Body of pancreas (tissue), 4 donors: ENCODE measurements around the gene SLC22A3. TPM values are rescaled to one million over a fixed set of nuclear protein-coding genes. Genes with fewer than 3 reads are reported as not detected.

ENCODE experiments used
- ATAC-seq: fragments of 150-250 bp; one replicate; pipeline ENCODE4 v1.9.1; 2016
- DNase-seq, 4 donors: peaks; one replicate each; pipeline ENCODE4 v3.0.0-alpha.2; 2019
- H3K27ac ChIP-seq, 4 donors: fragments of 200-600 bp; sonication (generic); 1 replicate in 3 of 4; 2 replicates in 1 of 4; pipeline versions ENCODE4 v1.5.1 to v1.6.1; 2016 to 2019; ENCODE audit warnings: mild to moderate bottlenecking in 1 of 4, mixed read lengths in 1 of 4, moderate library complexity in 1 of 4
- H3K27me3 ChIP-seq, 2 donors: fragments of 200-600 bp; sonication (generic); one replicate each; pipeline ENCODE4 v1.6.0; 2016; ENCODE audit warnings: mild to moderate bottlenecking in 1 of 2
- H3K36me3 ChIP-seq, 2 donors: fragments of 200-600 bp; sonication (generic); replicated peaks in 1 of 2; 2 replicates each; pipeline ENCODE4 v1.5.1; 2016; ENCODE audit warnings: low read depth in 2 of 2; ENCODE audit not compliant: insufficient read depth in 1 of 2
- H3K4me1 ChIP-seq: fragments of 200-600 bp; sonication (generic); one replicate; pipeline ENCODE4 v1.6.0; 2016
- H3K4me3 ChIP-seq, 2 donors: fragments of 200-600 bp; sonication (generic); 1 replicate in 1 of 2; 2 replicates in 1 of 2; pipeline ENCODE4 v1.5.1; 2016 to 2019
- H3K9me3 ChIP-seq, 3 donors: fragments of 200-600 bp; sonication (generic); 1 replicate in 2 of 3; 2 replicates in 1 of 3; pipeline ENCODE4 v1.5.1; 2016
- CTCF ChIP-seq, 7 experiments: fragments of 450-650 bp in 4 of 7; fragments of 200-600 bp in 3 of 7; sonication (generic) in 3 of 7; IDR thresholded peaks; one replicate each; pipeline ENCODE4 v1.5.1; 2016 to 2019; ENCODE audit warnings: antibody characterized with exemption in 7 of 7
- POLR2A ChIP-seq, 3 donors: fragments of 450-650 bp; IDR thresholded peaks; one replicate each; pipeline ENCODE4 v1.6.1; 2016; ENCODE audit warnings: antibody characterized with exemption in 3 of 3, mild to moderate bottlenecking in 2 of 3
- WGBS, 2 donors: methylation state at CpG; one replicate each; pipeline ENCODE4 v1.1.5; 2017; 5-methylcytosine and 5-hydroxymethylcytosine counted together
- intact Hi-C: fragments of 100-400 bp; cut with DNase I; formaldehyde crosslinking; loops from one replicate; pipeline ENCODE4 v1.15.1; 2023
- total RNA-seq, 2 donors: library from RNA; depleted of rRNA; stranded (reverse); fragments of >200 nt; gene quantifications; one replicate each; pipeline ENCODE4 v1.1.0, GENCODE V29; 2016

Gene SLC22A3
- total RNA-seq, 2 donors from 2014 or later = 4.9 TPM; not detected in 1

DNA sequence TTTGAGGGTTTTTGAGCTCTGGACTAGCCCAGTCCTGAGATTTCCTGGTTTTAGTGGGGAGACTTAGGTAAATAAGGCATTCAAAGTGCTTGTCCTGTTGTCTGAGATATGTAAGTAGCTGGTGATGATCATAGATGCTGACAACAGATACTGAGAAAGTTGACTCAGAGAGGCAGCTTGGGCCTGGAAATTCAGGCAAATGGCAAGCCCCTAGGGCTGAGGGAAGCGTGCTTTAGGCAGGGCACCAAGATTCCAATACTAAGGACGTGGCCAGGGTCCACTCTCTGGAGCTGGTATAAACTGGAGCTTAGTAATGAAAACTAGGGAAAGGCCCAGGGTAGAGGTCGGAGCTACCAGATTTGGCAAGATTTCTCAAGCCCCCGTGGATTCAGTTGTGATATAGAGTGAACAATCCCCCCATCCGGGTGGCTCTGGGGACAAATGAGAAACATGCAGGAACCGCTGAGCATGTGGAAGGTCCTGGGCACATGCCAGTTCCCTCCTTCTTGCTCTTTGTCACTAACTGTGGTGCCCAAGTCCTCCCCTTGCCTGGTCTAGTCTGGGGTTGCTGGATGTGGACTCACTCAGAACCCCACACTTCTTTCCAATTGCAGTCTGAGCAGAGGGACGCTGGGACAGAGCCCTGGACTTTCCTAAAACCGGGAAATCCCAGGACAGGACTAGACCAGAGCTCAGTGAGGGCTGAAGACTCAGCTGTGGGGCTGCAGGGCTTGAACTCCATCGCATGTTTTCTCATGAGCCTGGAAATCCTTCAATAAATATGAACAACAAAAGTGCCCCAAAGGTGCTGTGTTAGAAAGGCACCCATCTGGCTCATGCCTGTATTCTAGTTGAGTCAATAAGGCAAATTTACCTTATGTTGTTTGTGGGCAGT, 10.3 kb downstream of the SLC22A3 start:
- Histone ChIP-seq H3K27ac (no peak overlapping the region), H3K36me3 (no peaks in the 10 kb centered on the region), H3K27me3 (no peaks in the 10 kb centered on the region), H3K9me3 (no peaks in the 10 kb centered on the region), H3K4me3 (no peak overlapping the region), H3K4me1 (no peaks in the 10 kb centered on the region)
- WGBS, 2 donors = 75 to 82% methylated on average over 9 of the region's 9 CpGs
- intact Hi-C loops = no loop called here
- TF ChIP-seq POLR2A (IDR thresholded peaks at IDR 0.05) (no peak), CTCF (IDR thresholded peaks at IDR 0.05) (no peak)
- ATAC-seq = no peak
- no peak for DNase-seq

GRCh38 chr6:160360955-160361354, 12.8 kb downstream of the SLC22A3 start:
- Histone ChIP-seq H3K4me3 (no peak overlapping the region), H3K9me3 (no peaks in the 10 kb centered on the region), H3K27ac (no peak overlapping the region), H3K36me3 (no peaks in the 10 kb centered on the region), H3K27me3 (no peaks in the 10 kb centered on the region), H3K4me1 (no peaks in the 10 kb centered on the region)
- DNase-seq (no peak), ATAC-seq (no peak)
- intact Hi-C loops = no loop called here
- no peak for TF ChIP-seq POLR2A (IDR thresholded peaks at IDR 0.05)
- TF ChIP-seq CTCF (IDR thresholded peaks at IDR 0.05) = no peak

DNA sequence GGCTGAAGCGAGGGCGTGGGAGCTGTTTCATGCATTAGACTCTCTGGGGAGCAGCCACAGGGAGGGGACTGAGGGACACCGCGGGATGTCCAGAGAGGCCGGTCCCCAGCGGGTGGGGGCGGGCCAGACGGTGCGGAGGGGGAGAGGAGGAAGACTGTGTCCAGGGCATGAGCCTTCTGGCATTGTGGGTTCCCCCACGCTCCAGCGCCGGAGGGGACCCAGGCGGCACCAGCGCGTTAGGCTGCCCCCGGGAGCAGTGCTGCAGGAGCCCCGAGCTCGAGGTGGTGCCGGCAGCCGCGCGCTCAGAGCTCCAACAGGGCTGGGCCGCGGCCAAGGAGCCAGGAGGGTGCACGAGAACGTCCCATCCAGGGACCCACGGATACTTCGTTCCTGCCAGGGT, 14.4 kb downstream of the SLC22A3 start:
- WGBS, 2 donors = 82 to 92% methylated on average over 19 to 28 of the region's 28 CpGs
- H3K4me3 ChIP-seq = no peak overlapping the region
- no peak overlapping the region for H3K27ac ChIP-seq
- ATAC-seq = no peak
- no peaks in the 10 kb centered on the region for H3K27me3 ChIP-seq
- no peaks in the 10 kb centered on the region for H3K36me3 ChIP-seq
- H3K4me1 ChIP-seq = no peaks in the 10 kb centered on the region
- H3K9me3 ChIP-seq = no peaks in the 10 kb centered on the region
- no peak for TF ChIP-seq CTCF (IDR thresholded peaks at IDR 0.05)
- TF ChIP-seq POLR2A (IDR thresholded peaks at IDR 0.05) = no peak
- DNase-seq = no peak
- intact Hi-C loops = no loop called here

GRCh38 chr6:160363016-160363996, 15.1 kb downstream of the SLC22A3 start:
- Histone ChIP-seq H3K27ac (no peak overlapping the region), H3K9me3 (no peaks in the 10 kb centered on the region), H3K27me3 (no peaks in the 10 kb centered on the region), H3K4me1 (no peaks in the 10 kb centered on the region), H3K36me3 (no peaks in the 10 kb centered on the region), H3K4me3 (no peak overlapping the region)
- TF ChIP-seq POLR2A (IDR thresholded peaks at IDR 0.05) (no peak), CTCF (IDR thresholded peaks at IDR 0.05) (no peak)
- ATAC-seq = no peak
- intact Hi-C loops = no loop called here
- 87 to 94% methylated on average over 24 to 30 of the region's 30 CpGs for WGBS, 2 donors
- DNase-seq = no peak
